HG03103 (cell line): ENCODE data around the gene PPP1R14B.

ENCODE experiments used
- ATAC-seq: cut with Tn5 transposase; IDR thresholded peaks from one replicate; pipeline ENCODE4 v1.9.1; 2021; ENCODE audit warnings: low read depth; ENCODE audit not compliant: unreplicated experiment

Gene PPP1R14B

DNA sequence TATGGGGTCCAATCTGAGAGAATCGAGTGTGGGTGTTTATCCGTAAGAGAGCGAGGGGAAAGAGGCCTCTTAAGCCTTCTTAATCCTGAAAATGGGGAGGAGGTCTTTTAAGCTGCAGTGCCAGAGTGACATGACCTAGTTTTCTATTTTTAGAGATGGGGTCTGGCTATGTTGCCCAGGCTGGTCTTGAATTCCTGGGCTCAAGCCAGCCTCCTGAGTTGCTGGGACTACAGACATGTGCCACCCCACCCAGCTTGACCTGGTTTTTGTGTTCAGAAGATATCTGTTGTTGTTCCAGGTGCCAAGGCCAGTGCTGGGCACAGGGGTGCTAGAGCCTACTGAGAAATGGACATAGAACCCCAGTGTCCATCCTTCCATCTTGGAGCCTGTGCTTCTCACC, 36.3 kb upstream of the PPP1R14B start:
- no peak for ATAC-seq

DNA sequence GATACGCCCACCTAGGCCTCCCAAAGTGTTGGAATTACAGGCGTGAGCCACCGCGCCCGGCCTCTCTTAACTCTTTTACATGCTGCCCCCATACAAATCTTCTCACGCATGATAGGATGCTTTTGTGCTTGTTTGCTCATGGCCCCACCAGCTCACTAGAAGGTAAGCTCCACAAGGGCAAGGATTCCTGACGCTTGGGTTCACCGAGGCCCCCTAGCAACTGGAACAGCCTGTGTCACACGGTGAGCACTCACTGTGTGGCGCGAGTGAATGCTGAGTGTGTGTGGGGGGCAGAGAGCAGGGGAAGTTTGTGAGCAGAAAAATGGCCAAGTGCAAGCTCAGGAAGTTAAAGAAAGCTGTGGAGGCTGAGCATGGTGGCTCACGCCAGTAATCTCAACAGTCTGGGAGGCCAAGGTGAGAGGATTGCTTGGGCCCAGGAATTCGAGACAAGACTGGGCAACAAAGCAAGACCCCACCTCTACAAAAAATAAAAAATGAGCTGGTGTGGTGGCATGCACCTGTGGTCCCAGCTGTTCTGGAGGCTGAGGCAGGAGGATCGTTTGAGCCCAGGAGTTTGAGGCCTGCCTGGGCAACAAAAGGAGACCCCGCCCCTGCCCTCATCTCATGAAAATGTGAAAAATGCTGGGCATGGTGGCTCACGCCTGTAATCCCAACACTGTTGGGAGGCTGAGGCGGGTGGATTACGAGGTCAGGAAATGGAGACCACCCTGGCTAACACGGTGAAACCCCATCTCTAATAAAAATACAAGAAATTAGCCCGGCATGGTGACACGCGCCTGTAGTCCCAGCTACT, 35.4 kb upstream of the PPP1R14B start:
- ATAC-seq: no peak

DNA sequence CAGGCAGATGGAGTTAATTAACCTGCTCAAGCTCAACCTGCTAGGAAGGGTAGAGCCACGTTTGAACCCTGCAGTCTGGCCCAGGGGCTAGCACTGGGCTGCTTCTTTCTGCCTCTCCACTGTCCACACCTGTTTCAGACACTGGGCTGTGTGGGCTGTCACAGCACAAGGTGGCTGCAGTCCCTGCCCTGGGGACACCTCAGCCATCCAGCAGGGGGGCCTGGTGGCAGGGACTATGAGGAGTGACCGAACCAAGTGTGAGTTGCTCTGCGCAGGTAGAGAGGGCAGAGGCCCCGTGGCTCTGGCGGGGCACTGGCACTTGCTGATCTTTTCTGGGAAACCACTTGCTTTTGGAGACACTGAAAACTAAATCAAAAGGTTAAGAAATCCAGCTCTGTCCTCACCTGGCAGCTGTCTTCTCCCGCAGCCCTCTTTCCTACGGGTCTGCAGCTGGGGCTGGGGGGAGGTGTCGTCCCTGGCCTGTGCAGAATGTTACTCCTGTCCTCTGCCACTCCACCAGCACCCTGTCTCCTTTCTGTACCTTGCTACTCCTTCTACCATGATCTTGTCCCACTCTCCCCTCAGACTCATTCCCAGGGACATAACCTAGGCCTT, 31.9 kb upstream of the PPP1R14B start:
- ATAC-seq: no peak

DNA sequence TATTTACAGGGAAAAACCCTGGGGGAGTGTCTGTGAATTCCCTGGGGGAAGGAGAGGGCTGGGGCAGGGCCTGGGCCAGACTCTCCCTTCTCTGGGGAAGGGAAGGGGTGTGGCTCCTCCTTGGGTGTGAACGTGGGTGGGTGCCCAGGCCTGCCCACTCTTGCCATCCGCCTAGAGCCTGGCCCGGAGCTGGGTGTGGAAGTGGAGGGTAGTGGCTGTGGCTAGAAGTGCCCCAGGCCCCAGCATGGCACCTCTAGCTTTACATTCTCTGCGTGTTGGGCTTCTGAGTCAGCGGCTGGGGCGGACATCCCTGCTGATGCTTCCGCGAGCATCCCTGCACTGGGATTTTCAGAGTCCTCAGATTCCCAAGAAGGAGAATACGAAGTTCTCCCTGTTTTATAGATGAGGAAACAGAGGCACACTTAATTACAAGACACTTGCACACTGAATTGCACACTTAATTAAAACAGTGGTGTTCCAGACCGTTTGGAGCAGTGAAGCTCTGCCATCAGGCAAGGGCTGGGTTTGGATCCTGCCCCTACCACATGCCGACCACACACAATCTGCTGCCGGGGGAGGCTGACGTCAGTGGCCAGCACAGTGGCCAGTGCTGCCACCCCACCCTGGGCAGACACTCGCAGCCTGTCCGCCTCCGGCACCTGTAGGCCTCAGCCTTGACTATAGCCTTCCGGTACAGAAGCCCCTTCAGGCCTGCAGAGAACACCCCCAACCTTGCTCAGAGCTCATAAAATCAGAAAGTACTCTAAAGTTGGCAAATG, 30.1 kb upstream of the PPP1R14B start:
- no peak for ATAC-seq

DNA sequence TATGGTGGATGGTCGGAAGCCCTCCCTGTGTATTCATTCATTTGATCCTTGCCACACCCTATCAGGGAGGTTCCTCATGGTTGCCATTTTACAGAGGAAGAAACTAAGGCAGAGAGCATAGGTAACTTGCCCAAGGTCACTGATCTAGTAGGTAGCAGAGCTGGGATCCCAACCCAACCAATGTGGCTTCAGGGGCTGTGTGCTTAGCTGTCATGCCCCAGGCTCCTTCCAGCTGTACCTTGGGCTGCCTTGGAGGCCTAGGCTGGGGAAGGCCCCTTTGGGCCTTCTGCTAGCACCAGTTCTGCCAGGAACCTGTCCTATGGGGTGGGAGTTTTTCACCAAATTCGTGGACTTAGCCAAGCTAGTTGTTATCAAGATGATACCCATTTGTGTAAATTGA, 29.1 kb upstream of the PPP1R14B start:
- ATAC-seq: no peak

DNA sequence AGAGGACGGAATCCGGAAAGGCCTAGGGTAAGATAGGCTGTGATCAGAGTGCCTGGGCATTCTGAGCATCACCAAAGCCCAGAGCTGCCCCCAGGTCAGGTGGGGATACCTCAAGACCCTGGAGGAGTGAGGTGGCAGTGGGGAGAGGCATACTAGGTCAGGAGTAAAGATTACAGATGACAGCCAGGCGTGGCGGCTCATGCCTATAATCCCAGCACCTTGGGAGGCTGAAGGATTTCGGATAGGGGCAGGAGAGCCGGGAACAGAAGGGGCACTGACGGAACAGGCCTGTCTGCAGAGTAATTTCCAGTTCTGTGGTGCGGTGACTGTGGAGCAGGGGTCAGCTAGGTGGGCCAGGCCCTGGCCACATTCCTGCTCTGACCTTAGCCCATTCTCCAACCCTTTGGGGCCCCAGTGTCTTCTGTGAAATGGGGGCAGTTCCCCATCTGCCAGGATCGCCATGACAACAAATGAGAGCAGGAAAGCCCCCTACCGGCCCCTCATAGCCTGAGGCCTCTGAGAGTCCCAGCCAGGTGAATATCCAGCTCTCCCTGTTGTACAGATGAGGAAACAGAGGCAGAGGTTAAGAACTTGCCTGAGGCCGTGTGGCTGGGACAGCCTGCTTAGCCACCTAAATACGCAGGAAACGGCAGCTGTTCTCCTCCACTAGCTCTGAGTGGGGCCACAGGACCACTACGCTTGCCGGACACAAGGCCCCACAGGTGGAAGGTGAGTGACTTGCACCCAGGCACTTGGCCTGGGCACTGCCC, 28.5 kb upstream of the PPP1R14B start:
- no peak for ATAC-seq

DNA sequence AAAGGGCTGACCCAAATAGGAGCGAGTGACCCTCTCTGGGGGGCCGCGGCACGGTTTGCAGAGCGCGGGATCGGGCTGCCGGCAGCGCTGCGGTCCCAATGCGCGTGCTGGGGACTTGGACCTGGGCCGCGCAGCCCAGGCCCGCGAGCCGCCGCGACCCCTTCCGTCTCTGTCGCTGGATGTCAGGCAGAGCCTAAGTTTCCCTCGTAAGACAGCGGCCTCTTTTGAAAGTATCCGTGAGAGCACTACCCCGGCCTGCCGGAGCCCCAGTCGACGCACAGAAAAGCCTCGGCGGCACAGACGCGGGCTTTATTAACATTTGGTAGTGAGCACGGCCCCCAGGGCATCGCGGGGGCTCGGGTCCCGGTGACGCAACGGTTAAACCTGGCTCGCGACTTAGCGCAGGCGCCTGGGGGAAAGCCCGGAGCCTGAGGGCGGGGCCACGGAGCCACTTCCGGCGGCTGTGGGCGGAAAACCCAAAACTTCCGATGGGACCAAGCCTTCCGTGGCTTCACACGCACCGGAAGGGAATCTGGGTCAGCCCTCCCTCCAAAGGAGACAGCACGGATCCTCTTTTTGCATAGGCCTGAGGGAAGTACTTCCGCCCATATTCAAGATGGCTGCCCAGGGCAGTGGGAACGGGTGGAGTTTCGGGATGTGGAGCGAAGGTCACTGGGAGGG, 22.9 kb upstream of the PPP1R14B start:
- ATAC-seq: peak; percentile 58

DNA sequence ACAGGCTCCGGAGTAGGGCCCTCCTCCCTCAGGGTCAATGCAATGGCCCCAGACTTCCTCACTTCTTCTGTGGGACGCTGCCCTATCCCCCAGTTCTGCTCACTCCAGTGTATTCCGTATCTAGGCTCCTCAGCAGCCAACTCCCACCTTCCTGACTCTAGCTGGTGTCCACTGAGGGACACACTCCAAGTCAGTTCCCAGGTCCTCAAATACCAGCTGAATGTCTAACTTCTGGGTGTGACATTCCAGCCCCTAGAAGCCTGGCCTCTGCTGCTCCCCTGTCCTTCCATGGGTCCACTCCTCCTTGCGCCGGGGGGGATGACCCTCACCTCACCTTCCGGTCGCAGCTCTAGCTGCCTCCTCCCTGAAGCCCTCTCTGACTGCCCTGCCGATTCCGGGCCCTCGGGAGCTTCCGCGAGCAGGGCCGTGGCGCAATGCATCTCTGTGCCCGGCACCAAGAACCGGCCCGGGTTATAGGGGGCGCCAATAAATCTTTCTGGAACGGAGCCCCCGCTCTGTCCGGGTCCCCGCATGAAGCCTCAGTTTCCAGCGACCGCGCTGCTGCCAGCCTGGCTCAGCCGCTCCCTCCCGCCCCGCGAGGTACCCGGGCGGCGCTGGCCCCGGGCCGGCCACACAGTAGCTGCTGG, 22.3 kb upstream of the PPP1R14B start:
- peak; percentile 7 for ATAC-seq

DNA sequence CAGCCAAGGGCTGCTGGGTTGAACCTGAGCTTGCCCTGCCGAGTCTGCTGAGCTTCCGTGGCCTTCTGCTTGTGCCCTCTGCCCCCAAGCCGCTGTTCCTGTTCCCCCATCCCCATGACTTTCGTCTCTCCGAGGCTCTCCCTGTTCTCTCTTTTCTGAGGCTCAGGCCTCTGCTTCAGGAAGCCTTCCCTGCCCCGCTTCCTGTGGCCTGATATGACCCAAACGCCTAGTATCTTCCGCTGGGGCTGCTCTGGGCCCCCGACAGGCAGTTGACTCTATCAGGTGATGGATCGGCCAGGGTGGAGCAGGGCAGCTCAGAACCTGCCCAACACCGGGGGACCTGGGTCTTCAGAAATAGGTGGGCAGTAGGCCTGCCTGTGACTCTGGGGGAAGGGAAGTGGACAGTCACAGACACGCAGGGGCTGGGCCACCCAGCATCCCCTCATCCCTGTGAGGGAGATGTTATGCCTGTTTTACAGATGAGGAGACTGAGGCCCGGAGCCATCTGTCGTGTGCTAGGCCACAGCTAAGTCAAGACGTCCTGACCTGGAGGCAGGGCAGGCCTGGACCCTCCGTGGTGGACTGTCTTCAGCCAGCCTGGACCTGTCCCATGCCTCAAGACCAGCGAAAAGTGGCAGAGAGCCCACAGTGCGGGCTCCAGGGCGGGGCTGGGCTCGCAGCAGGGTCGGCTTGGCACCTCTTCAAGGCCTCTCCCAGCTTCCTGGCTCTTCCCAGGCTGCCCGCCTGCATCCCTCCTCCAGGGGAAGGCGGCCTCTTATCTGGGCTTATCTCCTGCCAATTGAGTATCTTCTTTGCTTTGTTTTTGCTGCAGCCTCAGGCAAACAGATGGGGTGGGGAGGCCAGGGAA, 21.5 kb upstream of the PPP1R14B start:
- ATAC-seq: no peak

DNA sequence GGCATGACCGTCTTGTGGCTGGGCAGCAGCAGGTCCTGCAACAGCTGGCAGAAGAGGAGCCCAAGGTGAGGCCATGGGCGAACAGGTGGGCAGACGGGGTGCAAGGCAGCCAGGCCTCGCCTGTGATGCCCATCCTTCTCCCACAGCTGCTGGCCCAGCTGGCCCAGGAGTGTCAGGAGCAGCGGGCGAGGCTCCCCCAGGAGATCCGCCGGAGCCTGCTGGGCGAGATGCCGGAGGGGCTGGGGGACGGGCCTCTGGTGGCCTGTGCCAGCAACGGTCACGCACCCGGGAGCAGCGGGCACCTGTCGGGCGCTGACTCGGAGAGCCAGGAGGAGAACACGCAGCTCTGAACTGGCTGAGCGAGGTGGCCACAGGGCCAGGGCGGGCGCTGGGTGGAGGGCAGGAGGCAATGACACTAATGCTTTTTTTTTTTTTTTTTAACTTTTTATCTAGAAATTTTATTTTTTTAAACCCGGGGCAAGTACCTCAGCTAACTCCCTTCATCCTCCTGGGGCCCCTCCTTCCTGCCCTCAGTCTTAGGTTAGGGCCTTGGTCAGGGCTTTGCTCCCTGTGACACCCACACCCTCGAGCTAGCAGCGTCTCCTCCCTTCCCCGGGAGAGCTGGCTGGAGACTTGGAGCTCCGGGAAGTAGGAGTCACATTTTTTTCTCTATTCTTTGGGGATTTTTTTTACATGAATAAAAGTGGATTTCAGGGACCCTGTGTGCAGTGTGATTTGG, 20.6 kb upstream of the PPP1R14B start:
- no peak for ATAC-seq

DNA sequence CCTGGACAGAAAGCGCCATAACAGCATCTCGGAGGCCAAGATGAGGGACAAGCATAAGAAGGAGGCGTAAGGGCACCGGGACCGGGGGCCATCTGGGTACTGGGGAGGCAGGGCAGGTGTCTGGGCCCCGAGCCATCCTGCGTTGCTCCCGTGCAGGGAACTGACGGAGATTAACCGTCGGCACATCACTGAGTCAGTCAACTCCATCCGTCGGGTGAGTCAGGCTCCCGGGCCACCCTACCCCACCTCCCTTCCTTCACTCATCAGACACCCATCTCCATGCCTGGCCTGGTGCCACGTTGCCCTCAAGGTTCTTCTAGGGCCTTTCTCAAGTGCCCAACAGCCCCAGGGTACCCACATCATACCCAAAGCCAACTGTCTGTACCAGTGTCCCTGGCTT, 19.6 kb upstream of the PPP1R14B start:
- ATAC-seq: no peak

DNA sequence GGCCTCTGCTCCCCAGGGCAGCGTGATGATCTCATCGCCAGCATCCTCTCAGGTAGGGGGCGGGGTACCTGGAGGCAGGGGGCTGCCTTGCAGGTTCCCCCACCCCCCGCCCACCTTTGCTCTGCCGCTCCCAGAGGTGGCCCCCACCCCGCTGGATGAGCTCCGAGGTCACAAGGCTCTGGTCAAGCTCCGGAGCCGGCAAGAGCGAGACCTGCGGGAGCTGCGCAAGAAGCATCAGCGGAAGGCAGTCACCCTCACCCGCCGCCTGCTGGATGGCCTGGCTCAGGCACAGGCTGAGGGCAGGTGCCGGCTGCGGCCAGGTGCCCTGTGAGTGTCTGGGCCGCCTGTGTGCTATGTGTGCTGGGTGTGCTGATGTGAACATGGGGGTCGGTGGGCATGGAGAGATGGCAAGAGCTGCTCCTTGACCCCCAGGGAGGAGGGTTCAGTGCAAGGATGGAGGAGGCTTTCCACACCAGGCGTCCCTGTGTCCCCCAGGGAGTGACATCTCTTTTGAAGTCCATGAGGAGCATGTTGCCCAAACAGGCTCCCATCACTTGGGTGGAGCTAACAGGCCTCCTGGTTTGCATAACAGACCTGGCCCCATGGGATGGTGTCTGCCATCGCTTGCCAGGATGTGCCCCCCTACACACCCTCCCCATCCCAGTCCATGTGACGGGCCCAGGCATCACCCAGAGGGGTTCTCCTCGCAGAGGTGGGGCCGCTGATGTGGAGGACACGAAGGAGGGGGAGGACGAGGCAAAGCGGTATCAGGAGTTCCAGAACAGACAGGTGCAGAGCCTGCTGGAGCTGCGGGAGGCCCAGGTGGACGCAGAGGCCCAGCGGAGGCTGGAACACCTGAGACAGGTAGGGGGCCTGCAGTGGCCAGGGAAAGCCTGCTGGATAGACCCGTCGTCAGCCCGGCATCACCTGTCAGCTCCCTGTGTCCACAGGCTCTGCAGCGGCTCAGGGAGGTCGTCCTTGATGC, 18.7 kb upstream of the PPP1R14B start:
- ATAC-seq: no peak

DNA sequence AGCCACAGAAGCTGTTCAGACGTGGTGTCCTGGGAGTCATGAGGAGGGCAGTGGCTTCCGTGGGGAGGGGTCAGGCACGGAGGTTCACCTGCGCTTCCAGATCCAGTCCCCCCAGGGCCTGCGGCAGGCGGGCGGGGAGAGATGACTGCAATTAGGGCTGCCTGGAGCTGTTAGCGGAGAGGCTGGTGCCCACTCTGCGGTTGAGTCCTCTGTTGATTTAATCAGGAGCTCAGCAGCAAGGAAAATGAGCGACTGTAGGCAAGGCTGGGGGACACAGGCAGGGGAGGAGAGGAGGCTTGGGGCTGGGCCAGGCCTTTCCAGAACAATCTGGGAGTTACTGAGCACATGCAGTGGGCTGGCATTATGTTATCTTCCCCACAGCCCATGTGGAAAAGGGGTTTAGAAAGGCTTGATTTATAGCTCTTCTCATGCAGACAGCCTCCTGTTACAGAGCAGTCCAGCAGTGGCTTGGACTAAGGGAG, 17.7 kb upstream of the PPP1R14B start:
- no peak for ATAC-seq

DNA sequence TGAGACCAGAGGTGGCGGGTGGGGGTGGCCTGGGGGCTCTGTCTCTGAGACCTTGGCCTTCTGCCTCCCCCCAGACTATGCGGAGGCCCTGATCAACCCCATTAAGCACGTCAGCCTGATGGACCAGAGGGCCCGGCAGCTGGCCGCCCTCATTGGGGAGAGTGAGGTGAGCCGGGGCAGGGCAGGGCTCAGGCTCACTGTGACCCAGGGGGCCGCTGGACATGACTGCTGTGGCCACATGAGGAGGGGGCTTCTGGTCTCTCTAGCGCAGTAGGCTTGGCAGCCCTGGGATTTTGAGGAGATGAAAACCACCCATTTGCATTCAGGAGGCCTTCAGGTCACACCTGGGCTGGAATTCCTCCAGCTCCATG, 17.2 kb upstream of the PPP1R14B start:
- no peak for ATAC-seq

DNA sequence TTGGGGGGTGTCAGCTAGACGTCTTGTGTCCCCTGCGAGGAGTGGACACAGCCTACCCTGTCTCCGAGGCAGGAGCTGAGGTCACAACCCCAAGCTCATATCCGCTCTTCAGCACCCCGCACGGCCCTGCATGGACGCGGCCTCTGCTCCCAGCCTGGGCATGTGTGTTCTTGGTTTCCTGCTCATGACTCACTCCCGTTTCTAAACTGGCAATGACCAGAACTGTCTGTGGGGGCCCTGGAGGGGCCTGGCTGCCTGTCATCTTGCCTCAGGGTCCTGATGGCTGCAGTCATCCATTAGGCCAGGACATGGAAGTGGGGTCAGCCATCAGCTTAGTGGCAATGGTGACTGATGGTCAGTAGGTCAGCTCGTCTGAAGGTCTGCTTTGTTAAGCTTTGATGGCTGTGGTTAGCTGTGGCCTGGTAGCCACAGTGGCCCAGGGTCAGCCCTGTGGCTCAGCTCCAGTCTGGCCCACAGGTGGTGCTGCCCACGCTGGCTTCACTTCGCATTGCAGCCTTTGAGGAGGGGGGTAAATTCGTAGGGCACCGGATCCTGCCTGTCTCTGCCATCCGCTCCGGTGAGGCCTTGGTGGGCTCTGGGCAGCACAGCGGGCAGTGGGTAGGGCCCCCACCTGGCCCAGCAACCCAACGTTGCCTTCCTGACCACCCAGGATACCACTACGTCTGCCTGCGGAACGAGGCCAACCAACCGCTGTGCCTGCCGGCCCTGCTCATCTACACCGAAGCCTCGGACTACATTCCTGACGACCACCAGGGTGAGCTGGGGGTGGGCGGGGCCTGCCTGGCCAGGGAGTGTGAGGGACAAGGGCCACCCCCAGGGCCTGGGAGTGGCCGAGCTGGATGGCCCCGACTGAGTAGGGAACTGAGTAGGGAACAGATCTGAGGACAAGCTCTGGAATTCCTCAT, 16.5 kb upstream of the PPP1R14B start:
- ATAC-seq: no peak
